NCI-H82 treated with DMSO at 0.1 percent for 48 hours (cell line): ENCODE data around the gene FANCC.

ENCODE experiments used
- DNase-seq: peaks from one replicate; lab custom pipeline; 2025; ENCODE audit not compliant: unreplicated experiment; lab: John Stamatoyannopoulos, UW

Gene FANCC

GRCh38 chr9:95197692-95198271, 119.7 kb downstream of the FANCC start:
- no peak for DNase-seq

GRCh38 chr9:95193480-95193879, 124.0 kb downstream of the FANCC start:
- no peak for DNase-seq

GRCh38 chr9:95193067-95193466, 124.4 kb downstream of the FANCC start:
- no peak for DNase-seq

- no peak for DNase-seq
These were observed 124.9 kb downstream of the FANCC start for GRCh38 chr9:95192631-95193030.

- no peak for DNase-seq
These were observed 127.1 kb downstream of the FANCC start for GRCh38 chr9:95190413-95190812.

- no peak for DNase-seq
These were observed 128.0 kb downstream of the FANCC start for GRCh38 chr9:95189251-95190098.

GRCh38 chr9:95188459-95188858, 129.1 kb downstream of the FANCC start:
- no peak for DNase-seq

- DNase-seq = no peak
These were observed 131.6 kb downstream of the FANCC start for GRCh38 chr9:95185956-95186355.

- no peak for DNase-seq
These were observed 134.5 kb downstream of the FANCC start for GRCh38 chr9:95182854-95183563.

- DNase-seq = no peak
These were observed 135.7 kb downstream of the FANCC start for GRCh38 chr9:95181835-95182234.

- DNase-seq = no peak
These were observed 136.2 kb downstream of the FANCC start for GRCh38 chr9:95181226-95181818.

- DNase-seq = no peak
These were observed 139.9 kb downstream of the FANCC start for GRCh38 chr9:95177617-95178016.

- no peak for DNase-seq
These were observed 140.7 kb downstream of the FANCC start for GRCh38 chr9:95176755-95177319.

GRCh38 chr9:95175523-95175922, 142.0 kb downstream of the FANCC start:
- DNase-seq = no peak

- DNase-seq = no peak
These were observed 143.5 kb downstream of the FANCC start for GRCh38 chr9:95174038-95174437.

- DNase-seq = no peak
These were observed 145.9 kb downstream of the FANCC start for GRCh38 chr9:95171596-95171995.

- peak; percentile 3 for DNase-seq
These were observed 146.5 kb downstream of the FANCC start for GRCh38 chr9:95171001-95171400.

- peak; percentile 32 for DNase-seq
These were observed 149.5 kb downstream of the FANCC start for GRCh38 chr9:95167998-95168397.

- no peak for DNase-seq
These were observed 152.5 kb downstream of the FANCC start for GRCh38 chr9:95165004-95165403.

- DNase-seq = no peak
These were observed 159.9 kb downstream of the FANCC start for GRCh38 chr9:95157481-95158151.

- DNase-seq = no peak
These were observed 161.4 kb downstream of the FANCC start for GRCh38 chr9:95156074-95156473.
